Measurements from ENCODE around the gene MYL5.

Gene MYL5

DNA sequence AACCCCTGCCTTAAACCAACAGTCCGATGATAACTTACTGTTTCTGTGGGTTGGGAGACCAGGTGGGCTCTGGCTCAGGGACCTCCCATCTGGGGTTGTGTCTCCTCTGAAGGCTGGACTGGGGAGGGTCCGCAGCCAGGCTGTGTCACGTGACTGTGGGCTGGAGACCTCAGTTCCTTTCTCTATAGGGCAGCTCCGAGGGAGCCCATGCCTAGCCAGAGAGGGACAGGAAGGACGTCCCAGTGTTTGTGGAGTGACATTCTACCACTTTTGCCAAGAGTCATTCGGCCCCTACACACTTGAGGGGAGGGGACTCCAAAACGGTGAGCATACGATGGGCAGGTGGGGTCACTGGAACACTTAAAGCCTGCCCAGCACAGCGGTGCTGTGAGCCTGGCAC is 35.8 kb downstream of the MYL5 start:
- H3K4me3 Mint-ChIP-seq = no peak overlapping the region
- ATAC-seq = no peak
- no peak overlapping the region for H3K27ac Mint-ChIP-seq
- peaks cover 55% of the 10 kb centered on the region for H3K4me1 Mint-ChIP-seq
- peaks cover 21% of the 10 kb centered on the region for H3K36me3 Mint-ChIP-seq
- no peaks in the 10 kb centered on the region for H3K27me3 Mint-ChIP-seq
- H3K9me3 Mint-ChIP-seq = no peaks in the 10 kb centered on the region

DNA sequence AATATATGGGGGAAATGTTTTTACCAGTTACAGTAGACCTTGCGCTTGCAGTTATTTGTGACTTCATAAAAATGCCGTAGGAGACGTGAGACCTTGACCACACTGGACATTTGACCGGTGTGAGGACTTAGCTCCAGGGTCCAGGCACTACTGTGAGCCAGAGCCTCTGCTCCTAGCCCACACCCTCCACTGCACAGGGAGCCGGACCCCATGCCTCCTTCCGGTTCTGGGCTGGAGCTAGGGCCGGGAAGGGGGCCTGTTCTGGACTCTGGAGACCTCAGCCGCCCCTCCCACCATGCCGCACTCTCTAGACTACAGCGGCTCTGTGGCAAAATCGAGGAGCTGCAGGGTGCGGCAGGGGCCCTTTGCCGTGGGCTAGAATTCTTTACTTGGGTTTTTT is 36.6 kb downstream of the MYL5 start:
- peaks cover 54% of the 10 kb centered on the region for H3K4me1 Mint-ChIP-seq
- peaks cover 21% of the 10 kb centered on the region for H3K36me3 Mint-ChIP-seq
- no peaks in the 10 kb centered on the region for H3K27me3 Mint-ChIP-seq
- ATAC-seq = no peak
- no peaks in the 10 kb centered on the region for H3K9me3 Mint-ChIP-seq
- no peak overlapping the region for H3K4me3 Mint-ChIP-seq
- no peak overlapping the region for H3K27ac Mint-ChIP-seq

- no peaks in the 10 kb centered on the region for H3K9me3 Mint-ChIP-seq
- H3K4me1 Mint-ChIP-seq = peaks cover 50% of the 10 kb centered on the region
- H3K4me3 Mint-ChIP-seq = no peak overlapping the region
- H3K36me3 Mint-ChIP-seq = peaks cover 21% of the 10 kb centered on the region
- H3K27ac Mint-ChIP-seq = no peak overlapping the region
- H3K27me3 Mint-ChIP-seq = no peaks in the 10 kb centered on the region
- no peak for ATAC-seq
These were observed 37.8 kb downstream of the MYL5 start for GRCh38 chr4:712093-712492.

DNA sequence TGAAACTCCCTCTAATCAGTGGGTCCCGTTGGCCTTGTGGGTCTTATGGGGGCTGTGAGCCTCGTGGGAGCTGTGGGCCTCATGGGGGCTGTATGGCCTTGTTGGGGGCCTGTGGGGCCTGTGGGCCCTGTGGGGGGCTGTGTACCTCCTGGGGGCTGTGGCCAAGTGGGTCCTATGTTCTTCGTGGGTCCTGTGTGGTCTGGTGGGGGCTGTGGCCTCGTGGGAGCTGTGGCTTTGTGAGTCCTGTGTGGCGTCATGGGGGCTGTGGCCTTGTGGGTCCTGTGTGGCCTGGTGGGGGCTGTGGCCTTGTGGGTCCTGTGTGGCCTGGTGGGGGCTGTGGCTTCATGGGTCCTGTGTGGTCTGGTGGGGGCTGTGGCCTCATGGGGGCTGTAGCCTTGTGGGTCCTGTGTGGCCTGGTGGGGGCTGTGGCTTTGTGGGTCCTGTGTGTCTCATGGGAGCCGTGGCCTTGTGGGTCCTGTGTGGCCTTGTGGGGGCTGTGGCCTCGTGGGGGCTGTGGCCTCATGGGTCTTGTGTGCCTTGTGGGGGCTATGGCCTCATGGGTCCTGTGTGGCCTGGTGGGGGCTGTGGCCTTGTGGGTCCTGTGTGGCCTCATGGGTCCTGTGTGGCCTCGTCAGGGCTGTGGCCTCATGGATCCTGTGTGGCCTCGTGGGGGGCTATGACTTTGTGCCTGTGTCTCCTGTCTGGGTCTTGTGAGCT is 38.7 kb downstream of the MYL5 start:
- no peak overlapping the region for H3K27ac Mint-ChIP-seq
- ATAC-seq = no peak

DNA sequence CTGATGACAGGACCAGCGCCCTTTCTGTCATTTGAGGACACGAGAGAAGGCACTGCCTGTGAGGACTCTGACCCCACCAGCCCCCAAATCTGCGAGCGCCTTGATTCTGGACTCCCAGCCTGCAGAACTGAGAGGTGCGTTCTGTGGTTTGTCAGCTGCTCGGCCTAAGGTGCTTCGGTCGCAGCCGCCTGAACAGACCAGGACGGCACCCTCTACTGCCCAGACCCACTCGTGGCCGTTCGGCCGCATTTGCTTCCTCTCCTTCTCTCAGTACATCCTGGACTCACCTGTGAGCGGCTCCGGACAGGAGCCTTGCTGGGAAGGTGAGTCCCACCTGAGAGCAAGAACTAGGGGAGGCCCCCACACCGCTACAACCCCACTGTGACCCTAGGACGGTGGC is 39.7 kb downstream of the MYL5 start:
- no peak for ATAC-seq
- H3K4me1 Mint-ChIP-seq = peaks cover 53% of the 10 kb centered on the region
- no peaks in the 10 kb centered on the region for H3K27me3 Mint-ChIP-seq
- no peak overlapping the region for H3K4me3 Mint-ChIP-seq
- no peak overlapping the region for H3K27ac Mint-ChIP-seq
- H3K36me3 Mint-ChIP-seq = peaks cover 22% of the 10 kb centered on the region
- no peaks in the 10 kb centered on the region for H3K9me3 Mint-ChIP-seq

More for the DNA sequence above, 38.7 kb downstream of the MYL5 start:
- Mint-ChIP-seq H3K4me1 (peaks cover 56% of the 10 kb centered on the region), H3K4me3 (no peak overlapping the region), H3K36me3 (peaks cover 21% of the 10 kb centered on the region), H3K27me3 (no peaks in the 10 kb centered on the region), H3K9me3 (no peaks in the 10 kb centered on the region)

DNA sequence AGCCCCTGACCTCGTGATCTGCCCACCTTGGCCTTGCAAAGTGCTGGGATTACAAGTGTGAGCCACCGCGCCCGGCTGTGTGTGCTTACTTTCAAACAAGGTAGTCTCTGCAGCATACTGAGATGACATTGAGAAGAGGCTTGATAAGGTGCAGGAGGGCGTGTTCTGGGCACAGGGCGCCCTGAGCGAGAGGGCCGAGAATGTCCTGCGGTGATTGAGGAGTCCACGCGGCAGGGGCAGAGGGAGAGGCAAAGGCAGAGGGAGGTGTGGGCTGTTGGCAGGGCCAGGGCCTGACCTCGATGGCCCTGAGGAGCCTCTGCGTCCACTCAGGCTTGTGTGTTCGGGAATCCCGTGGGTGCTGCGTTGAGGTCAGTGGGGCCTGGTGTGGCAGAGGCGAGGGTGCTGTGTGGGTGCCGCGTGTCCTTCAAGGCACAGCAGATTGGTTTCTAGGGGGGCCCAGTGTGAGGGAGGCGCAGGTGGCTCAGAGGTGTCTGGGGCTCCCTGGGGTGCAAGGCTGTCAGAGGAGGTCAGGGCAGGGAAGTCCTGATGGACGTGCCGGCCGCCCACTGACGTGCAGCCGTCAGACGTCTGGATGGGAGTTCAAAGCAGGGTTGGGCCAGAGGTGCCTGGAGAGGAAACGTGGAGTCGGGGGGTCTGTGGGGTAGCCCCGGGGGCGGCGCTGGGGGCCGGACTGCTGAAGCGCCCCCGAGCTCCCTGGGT is 43.4 kb downstream of the MYL5 start:
- H3K9me3 Mint-ChIP-seq = no peaks in the 10 kb centered on the region
- H3K27me3 Mint-ChIP-seq = no peaks in the 10 kb centered on the region
- H3K4me3 Mint-ChIP-seq = no peak overlapping the region
- H3K4me1 Mint-ChIP-seq = peaks cover 57% of the 10 kb centered on the region
- H3K36me3 Mint-ChIP-seq = peaks cover 39% of the 10 kb centered on the region
- H3K27ac Mint-ChIP-seq = no peak overlapping the region
- ATAC-seq = peak; percentile 8

GRCh38 chr4:718460-718859 is 44.1 kb downstream of the MYL5 start:
- Mint-ChIP-seq H3K36me3 (peaks cover 46% of the 10 kb centered on the region), H3K9me3 (peaks cover 3% of the 10 kb centered on the region), H3K27ac (no peak overlapping the region), H3K4me1 (peaks cover 57% of the 10 kb centered on the region), H3K27me3 (no peaks in the 10 kb centered on the region), H3K4me3 (no peak overlapping the region)
- ATAC-seq = no peak

GRCh38 chr4:720111-720860 is 45.9 kb downstream of the MYL5 start:
- H3K4me1 Mint-ChIP-seq = peaks cover 58% of the 10 kb centered on the region
- no peaks in the 10 kb centered on the region for H3K27me3 Mint-ChIP-seq
- H3K36me3 Mint-ChIP-seq = peaks cover 47% of the 10 kb centered on the region
- H3K27ac Mint-ChIP-seq = peak overlapping the region; percentile 20
- peaks cover 3% of the 10 kb centered on the region for H3K9me3 Mint-ChIP-seq
- H3K4me3 Mint-ChIP-seq = no peak overlapping the region
- peak; percentile 42 for ATAC-seq

- Mint-ChIP-seq H3K4me1 (peaks cover 62% of the 10 kb centered on the region), H3K9me3 (peaks cover 3% of the 10 kb centered on the region), H3K36me3 (peaks cover 47% of the 10 kb centered on the region), H3K27ac (no peak overlapping the region), H3K4me3 (no peak overlapping the region), H3K27me3 (no peaks in the 10 kb centered on the region)
- ATAC-seq = no peak
These were observed 47.2 kb downstream of the MYL5 start for GRCh38 chr4:721261-722168.

- no peaks in the 10 kb centered on the region for H3K27me3 Mint-ChIP-seq
- ATAC-seq = no peak
- no peak overlapping the region for H3K27ac Mint-ChIP-seq
- no peak overlapping the region for H3K4me3 Mint-ChIP-seq
- H3K9me3 Mint-ChIP-seq = peaks cover 3% of the 10 kb centered on the region
- peaks cover 69% of the 10 kb centered on the region for H3K4me1 Mint-ChIP-seq
- H3K36me3 Mint-ChIP-seq = peaks cover 47% of the 10 kb centered on the region
These were observed 47.9 kb downstream of the MYL5 start for GRCh38 chr4:722169-722725.

DNA sequence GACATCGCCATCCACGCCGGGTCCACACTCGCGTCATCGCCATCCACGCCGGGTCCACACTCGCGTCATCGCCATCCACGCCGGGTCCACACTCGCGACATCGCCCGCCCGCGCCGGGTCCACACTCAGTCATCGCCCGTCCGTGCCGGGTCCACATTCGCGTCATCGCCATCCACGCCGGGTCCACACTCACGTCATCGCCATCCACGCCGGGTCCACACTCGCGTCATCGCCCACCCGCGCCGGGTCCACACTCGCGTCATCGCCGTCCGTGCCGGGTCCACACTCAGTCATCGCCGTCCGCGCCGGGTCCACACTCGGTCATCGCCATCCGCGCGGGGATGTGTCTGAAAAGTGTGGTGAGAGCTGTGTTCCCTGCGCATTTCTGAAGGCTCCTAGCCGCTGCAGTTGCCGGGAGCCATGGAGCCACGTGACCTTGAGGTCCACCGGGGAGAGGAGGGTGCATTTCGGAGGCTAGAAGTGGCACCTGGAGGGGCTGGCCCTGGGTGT is 48.6 kb downstream of the MYL5 start:
- Mint-ChIP-seq H3K36me3 (peaks cover 47% of the 10 kb centered on the region), H3K27ac (no peak overlapping the region), H3K27me3 (no peaks in the 10 kb centered on the region), H3K9me3 (peaks cover 3% of the 10 kb centered on the region), H3K4me1 (peaks cover 69% of the 10 kb centered on the region), H3K4me3 (no peak overlapping the region)
- ATAC-seq = no peak

DNA sequence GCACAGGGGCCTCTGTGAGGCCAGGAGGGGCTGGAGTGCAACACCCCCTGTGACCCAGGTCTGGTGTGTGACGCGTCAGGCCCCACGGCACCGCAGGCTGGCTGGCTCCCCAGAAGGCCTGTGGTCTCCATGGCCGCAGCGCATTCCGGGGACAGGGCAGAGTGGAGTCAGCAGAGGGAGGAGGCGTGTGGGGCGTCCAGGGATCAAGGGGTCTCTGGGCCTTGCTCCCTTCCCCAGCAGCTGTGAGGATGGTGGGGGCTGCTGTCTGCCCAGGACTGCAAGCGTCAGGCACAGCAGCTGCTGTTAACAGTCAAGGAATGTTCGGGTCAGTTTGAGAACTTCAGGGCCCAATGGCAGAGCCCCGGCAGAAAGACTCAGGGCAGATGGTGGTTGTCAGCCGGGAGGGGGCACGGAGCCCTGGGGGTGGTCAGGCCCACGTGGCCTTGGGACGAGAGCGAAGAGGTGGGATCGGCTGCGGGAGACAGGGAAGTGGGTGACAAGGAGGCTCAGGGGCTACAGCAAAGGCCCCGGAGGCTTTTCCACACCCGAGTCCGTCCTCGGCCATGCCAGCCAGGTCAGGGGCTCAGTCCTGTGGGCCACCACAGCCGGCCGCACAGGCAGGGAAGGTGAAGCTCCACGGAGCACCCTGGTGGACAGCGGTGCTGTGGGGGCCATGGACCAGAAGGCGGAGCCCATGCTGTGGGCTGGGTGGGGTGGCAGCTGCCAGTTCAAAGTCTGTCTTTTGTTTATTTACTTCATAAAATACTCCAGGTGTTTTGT is 49.6 kb downstream of the MYL5 start:
- Mint-ChIP-seq H3K9me3 (peaks cover 3% of the 10 kb centered on the region), H3K27ac (no peak overlapping the region), H3K27me3 (no peaks in the 10 kb centered on the region), H3K4me1 (peaks cover 63% of the 10 kb centered on the region), H3K4me3 (no peak overlapping the region), H3K36me3 (peaks cover 47% of the 10 kb centered on the region)
- ATAC-seq = no peak

DNA sequence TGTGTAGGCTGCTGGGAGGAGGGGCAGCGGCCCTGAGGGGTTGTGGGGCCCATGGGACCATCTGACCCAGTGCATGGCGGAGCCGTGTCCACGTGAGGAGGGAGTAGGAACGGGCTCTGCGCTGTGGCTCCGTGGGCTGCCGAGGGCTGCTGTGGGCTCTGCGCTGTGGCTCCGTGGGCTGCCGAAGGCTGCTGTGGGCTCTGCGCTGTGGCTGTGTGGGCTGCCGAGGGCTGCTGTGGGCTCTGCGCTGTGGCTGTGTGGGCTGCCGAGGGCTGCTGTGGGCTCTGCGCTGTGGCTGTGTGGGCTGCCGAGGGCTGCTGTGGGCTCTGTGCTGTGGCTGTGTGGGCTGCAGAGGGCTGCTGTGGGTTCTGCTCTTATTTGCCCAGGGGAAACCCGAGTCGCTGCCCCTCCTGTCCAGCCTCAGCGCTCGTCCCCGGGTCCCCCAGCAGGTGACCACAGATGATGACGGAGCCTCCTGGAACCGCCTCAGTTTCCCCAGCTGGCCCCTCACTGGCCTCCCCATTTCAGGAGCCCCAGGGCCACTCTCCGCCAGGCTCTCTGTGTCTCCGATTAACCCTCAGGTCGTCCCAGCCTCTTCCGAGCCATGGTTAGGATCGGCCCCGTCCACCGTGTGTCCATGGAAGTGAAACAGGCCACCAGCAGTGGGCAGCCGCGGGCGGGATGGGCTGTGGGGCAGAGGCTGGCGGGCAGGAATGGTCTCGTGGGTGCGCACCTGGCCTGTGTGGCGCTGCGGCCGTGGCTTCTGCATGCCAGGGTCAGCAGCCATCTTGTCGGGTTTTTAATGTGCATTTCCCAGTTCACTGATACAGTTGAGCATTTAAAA is 51.3 kb downstream of the MYL5 start:
- peaks cover 48% of the 10 kb centered on the region for H3K4me1 Mint-ChIP-seq
- H3K27me3 Mint-ChIP-seq = no peaks in the 10 kb centered on the region
- no peak overlapping the region for H3K4me3 Mint-ChIP-seq
- no peak for ATAC-seq
- peaks cover 34% of the 10 kb centered on the region for H3K36me3 Mint-ChIP-seq
- peaks cover 3% of the 10 kb centered on the region for H3K9me3 Mint-ChIP-seq
- no peak overlapping the region for H3K27ac Mint-ChIP-seq
